ENCODE data around the gene VPS37C.

GRCh38 chr11:61087426-61088119 is 73.7 kb downstream of the VPS37C start:
- TF ChIP-seq CTCF (IDR thresholded peaks at IDR 0.05; ENCODE audit: low read depth, low read length, missing input control) (no peak), TAF1 (conservative IDR thresholded peaks at IDR 0.05) (no peak), RAD21 (IDR thresholded peaks at IDR 0.05) (no peak), ZBTB33 (IDR thresholded peaks at IDR 0.05) (no peak), JUND (IDR thresholded peaks at IDR 0.05) (no peak), YY1 (IDR thresholded peaks at IDR 0.05) (no peak), SP1 (IDR thresholded peaks at IDR 0.05) (no peak), ATF3 (IDR thresholded peaks at IDR 0.05) (no peak), REST (IDR thresholded peaks at IDR 0.05) (no peak)
